Posterior cingulate gyrus (tissue), 11 donors: ENCODE results near the gene VPS16.

Source experiments
- DNase-seq, 10 donors: peaks; one replicate each; pipeline versions ENCODE4 v3.0.0 to v3.0.0-alpha.2; 2020 to 2021; ENCODE audit warnings: mixed read lengths in 3 of 10
- intact Hi-C: fragments of 100-400 bp; cut with DNase I; formaldehyde crosslinking; loops from one replicate; pipeline ENCODE4 v1.15.1; 2023

Gene VPS16

GRCh38 chr20:2864626-2865025 lies 24.1 kb downstream of the VPS16 start:
- intact Hi-C loops = no loop called here
- no peak for DNase-seq

- intact Hi-C loops = no loop called here
- no peak for DNase-seq
Observed at GRCh38 chr20:2865101-2865500, 24.6 kb downstream of the VPS16 start.

GRCh38 chr20:2865630-2866029 lies 25.1 kb downstream of the VPS16 start:
- intact Hi-C loops = no loop called here
- DNase-seq = no peak

GRCh38 chr20:2866236-2866635 lies 25.7 kb downstream of the VPS16 start:
- DNase-seq = no peak
- intact Hi-C loops = no loop called here

- intact Hi-C loops = no loop called here
- DNase-seq = no peak
Observed at GRCh38 chr20:2867081-2867864, 26.7 kb downstream of the VPS16 start.

GRCh38 chr20:2869381-2869780 lies 28.8 kb downstream of the VPS16 start:
- no peak for DNase-seq
- intact Hi-C loops = no loop called here

GRCh38 chr20:2871111-2871465 lies 30.5 kb downstream of the VPS16 start:
- no peak for DNase-seq
- intact Hi-C loops = loop anchor here (5.0 to 10.0 kb wide), 2 partner anchors 71 to 134 kb away; no protein-coding TSS in a partner anchor

- intact Hi-C loops = loop anchor here (2.0 to 10.0 kb wide), 3 partner anchors 31 to 133 kb away; partner anchors contain the start of genes PCED1A and VPS16
Observed at GRCh38 chr20:2871661-2872458, 31.3 kb downstream of the VPS16 start.

GRCh38 chr20:2872459-2873009 lies 32.0 kb downstream of the VPS16 start:
- peak; percentile 49 to 96 (median 76) for DNase-seq
- intact Hi-C loops = loop anchor here (2.0 to 10.0 kb wide), 3 partner anchors 32 to 132 kb away; partner anchors contain the start of genes PCED1A and VPS16

More at GRCh38 chr20:2871661-2872458, 31.3 kb downstream of the VPS16 start:
- DNase-seq = peak in 4 of 10 donors; percentile 22 to 79 (median 46)

- intact Hi-C loops = loop anchor here (2.0 to 10.0 kb wide), 3 partner anchors 32 to 132 kb away; partner anchors contain the start of genes PCED1A and VPS16
- DNase-seq = peak; percentile 93 to 99 (median 96)
Observed at GRCh38 chr20:2873010-2873746, 32.6 kb downstream of the VPS16 start, which contains the start of gene PTPRA. Gene PTPRA, plus strand, starts transcription at chr20:2873481. Its CDS starts 90,797 bp downstream, at chr20:2964278.

GRCh38 chr20:2873747-2874041 lies 33.1 kb downstream of the VPS16 start:
- DNase-seq = peak in 7 of 10 donors; percentile 5 to 90 (median 29)
- intact Hi-C loops = loop anchor here (2.0 to 10.0 kb wide), 3 partner anchors 33 to 131 kb away; partner anchors contain the start of genes PCED1A and VPS16

- peak in 2 of 10 donors; percentile 25 to 33 for DNase-seq
- intact Hi-C loops = loop anchor here (5.0 to 10.0 kb wide), 2 partner anchors 68 to 130 kb away; no protein-coding TSS in a partner anchor
Observed at GRCh38 chr20:2874456-2874855, 33.9 kb downstream of the VPS16 start.

GRCh38 chr20:2875690-2876203 lies 35.2 kb downstream of the VPS16 start:
- intact Hi-C loops = loop anchor here (10.0 kb wide), 1 partner anchor 129 kb away; no protein-coding TSS in a partner anchor
- peak in 1 of 10 donors; percentile 27 for DNase-seq

- intact Hi-C loops = loop anchor here (10.0 kb wide), 1 partner anchor 126 kb away; no protein-coding TSS in a partner anchor
- DNase-seq = no peak
Observed at GRCh38 chr20:2878515-2878914, 38.0 kb downstream of the VPS16 start.

GRCh38 chr20:2879146-2879545 lies 38.6 kb downstream of the VPS16 start:
- intact Hi-C loops = loop anchor here (10.0 kb wide), 1 partner anchor 126 kb away; no protein-coding TSS in a partner anchor
- peak in 8 of 10 donors; percentile 40 to 94 (median 60) for DNase-seq

- DNase-seq = no peak
Observed at GRCh38 chr20:2880650-2881049, 40.1 kb downstream of the VPS16 start.

GRCh38 chr20:2883726-2884637 lies 43.4 kb downstream of the VPS16 start:
- DNase-seq = no peak
- intact Hi-C loops = no loop called here

More at GRCh38 chr20:2880650-2881049, 40.1 kb downstream of the VPS16 start:
- intact Hi-C loops = no loop called here

- DNase-seq = no peak
- intact Hi-C loops = no loop called here
Observed at GRCh38 chr20:2887715-2888114, 47.2 kb downstream of the VPS16 start.
